Mesenteric fat pad (tissue), 1 donor: ENCODE measurements around the gene C1QTNF5. TPM values are rescaled to one million over a fixed set of nuclear protein-coding genes. Genes with fewer than 3 reads are reported as not detected.

Experiments used
- DNase-seq: peaks from one replicate; pipeline ENCODE4 v3.0.0-alpha.2; 2020; ENCODE audit warnings: low spot score
- total RNA-seq: library from RNA; stranded (reverse); fragmentation: NEBNext Ultra II Directional; extraction: Animal tissue kit (Norgen Biotek cat#: 25700); gene quantifications from one replicate; pipeline ENCODE4 v1.2.1, GENCODE V29; 2021
- donor health status: DM: yes; HTN: yes; CAD: no.

The C1QTNF5 gene
- total RNA-seq, 1 donor from 2014 or later, result 52.9 TPM

DNA sequence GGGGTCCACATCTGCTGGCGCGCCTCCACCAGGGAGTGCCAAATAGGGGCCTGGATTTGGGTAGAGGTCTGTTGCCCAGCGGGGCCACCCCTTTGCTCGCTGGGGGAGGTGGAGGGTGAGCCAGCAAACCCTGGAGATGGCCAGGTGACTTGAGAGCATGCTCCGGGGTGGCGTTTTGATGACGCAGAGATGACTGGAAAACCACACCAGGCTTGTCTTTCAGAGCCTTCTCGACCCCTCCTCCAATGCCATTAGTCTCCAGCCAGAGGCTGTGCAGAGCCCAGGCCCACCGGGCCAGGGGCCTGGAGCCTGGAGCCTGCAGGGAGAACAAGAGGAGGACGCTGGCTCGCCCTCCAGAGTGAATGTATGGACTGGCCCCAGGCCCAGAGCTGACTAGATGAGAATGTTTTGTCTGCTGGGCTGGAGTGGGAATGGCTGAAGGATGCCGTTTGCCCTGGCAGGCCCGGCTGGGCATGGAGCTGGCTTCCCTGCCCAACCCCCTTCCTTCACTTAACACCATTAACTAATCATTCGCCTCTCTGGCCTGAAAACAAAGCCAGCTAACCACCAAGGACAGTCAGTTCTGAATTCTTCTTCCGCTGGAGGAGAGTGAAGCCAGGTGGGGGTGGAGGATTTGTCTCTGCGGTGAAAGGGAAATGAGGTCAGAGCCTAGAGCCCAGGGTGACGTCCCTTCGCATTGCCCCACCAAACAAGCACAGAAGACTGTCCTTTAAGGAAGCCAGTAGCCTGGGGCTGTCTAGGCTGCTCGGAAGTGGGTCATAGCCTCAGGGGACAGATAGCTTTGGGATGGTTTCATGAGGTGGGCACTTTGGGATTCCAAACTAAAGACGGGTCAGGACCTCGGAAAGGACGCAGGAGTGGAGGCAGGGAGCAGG lies 22.2 kb downstream of the C1QTNF5 start:
- no peak for DNase-seq

DNA sequence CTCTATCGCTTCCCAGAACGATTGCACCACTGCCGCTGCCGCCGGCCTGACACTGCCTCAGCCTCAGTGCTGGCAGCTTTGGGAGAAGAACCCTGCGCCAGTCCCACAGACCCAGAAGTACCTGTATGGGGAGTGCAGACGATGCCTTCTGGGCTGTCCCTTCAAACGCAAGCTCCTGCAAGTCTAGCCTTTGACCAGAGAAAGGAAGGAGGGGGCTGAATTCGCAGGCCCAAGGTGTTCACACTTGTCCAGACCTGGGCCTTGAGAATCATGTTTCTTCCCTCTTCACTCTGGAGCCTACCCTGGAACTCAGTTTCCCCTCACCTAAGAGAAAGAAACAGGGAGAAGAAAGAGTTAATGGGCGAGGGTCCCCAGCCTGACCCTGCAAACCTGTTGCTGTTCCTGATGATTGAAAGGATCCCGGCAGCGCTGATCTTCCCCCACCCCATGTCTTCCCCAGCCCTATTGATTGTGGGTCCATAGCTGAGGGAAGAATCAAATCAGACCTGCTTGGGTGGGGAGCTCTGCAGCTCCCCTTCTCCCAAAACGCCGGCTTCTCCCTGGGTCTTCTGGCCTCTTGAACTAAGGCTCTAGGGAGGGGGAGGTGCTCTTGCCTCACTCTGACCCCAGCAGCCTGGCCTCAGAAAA lies 23.0 kb downstream of the C1QTNF5 start:
- no peak for DNase-seq

DNA sequence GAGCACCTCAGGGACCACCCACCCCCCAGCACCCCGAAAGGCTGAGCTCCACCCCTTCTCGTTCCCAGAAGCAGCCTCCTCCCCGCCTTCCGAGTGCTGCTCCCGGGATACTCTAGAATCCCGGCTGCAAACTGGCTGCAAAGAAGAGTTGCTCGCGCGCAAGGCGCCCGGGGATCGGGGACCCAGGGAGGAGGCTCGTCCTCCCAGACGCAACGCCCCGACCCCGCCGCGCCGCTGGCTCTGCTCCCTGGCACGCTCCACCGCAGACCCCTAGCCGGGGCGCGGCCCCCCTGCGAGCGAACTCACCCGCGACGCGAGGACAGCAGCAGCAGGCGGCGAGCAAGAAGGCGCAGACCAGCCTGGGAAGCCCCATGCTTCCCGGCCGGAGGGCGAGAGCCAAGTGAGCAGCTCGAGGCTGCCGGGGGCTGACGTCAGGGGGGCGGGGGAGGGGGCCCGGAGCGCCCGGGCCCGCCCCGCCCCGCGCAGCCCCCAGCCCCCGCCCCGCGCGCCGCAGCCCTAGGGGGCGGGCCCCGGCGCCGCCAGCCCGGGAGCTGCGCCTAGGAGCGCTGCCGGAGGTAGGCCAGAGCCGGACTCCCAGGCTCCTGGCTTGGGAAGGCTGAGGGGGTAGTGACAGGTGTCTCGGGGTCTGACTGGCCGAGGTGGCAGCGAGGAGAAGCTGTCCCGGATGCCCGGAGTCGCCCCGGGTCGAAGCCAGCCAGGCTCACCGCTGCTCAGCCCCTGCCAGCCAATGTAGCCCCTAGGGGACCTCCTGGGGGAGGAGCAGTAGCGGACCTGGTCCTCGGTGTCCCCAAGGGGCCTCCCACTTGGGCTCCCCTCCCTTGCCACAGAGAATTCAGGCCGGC lies 23.7 kb downstream of the C1QTNF5 start, which contains the start of gene MCAM:
Gene MCAM (minus strand): TSS at position 402 of the 863 bp plus-strand sequence. CDS start 29 bp downstream, at position 373.
- DNase-seq, result no peak

DNA sequence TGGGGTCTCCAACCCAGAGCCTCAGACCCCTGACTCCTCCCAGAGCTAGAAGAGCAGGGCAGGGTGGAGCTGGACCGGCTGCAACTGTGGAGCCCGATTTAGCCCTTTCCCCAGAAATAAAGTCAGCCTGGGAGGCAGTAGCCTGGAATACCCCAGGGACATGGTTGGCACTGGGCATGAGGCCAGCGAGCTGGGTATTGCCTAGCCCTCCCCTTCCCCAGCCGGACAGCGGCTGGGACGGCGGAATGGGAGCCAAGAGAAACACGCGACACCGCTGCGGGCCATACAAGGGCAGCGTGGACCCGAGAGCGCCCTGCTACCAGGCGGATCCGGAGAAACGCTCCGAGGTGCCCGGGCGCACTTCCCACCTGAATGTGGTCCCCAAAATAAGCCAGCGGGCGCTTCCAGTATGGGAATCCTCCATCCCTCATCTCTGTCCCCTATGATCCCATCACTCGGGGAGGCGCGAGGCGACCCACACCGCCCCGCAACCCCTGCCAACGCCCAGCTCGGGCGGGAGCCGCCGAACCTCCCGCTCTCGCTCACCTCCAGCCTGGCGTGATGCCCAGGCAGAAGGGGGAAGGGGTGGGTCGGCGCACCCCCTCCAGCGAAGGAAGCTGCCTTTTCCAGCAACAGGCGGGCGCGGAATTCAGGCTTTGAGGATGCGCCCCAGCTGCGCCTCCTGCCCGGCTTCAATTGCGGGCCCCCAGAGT lies 24.5 kb downstream of the C1QTNF5 start:
- DNase-seq, result no peak

DNA sequence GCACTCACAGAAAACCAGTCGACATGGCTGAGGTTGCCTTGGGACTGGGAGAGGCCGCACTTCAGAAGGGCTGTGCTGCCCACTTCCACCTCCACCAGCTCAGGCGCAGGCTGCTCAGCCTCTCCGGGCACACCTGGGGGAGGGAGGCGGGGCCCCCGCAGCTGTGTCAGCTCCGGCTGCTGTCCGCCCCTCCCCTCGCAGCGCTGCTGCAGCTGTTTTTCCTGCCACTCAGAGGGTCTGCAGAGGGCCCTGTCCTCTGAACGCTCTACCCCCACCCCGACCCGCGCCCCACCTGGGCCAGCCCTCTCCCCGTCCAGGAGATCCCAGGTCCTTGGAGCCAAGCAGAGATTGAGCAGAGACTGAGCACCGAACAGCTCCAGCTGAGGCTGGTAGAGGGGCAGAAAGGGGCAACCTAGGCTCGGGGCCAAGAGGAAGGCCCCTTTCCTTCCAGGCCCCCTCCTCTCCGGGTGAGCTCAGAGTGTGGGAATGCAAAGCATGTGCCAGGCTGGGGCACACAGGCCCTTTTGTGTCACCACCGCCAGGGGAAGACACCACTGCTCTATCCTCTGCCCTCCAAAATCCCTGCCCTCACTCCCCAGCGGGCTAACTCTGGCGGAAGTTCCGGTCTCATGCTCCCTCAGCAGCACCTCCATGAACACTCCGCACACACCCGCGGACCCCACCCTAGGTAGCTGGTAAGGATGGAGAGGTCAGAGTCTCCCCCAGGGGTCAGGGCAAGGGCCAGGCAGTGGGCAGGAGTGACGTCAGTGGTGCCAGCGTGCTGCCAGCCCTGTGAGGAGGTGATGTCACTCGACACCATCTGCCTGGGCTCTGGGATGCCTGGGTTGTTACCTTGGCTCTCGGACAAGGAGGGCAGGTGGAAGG lies 25.3 kb downstream of the C1QTNF5 start:
- DNase-seq, result no peak

DNA sequence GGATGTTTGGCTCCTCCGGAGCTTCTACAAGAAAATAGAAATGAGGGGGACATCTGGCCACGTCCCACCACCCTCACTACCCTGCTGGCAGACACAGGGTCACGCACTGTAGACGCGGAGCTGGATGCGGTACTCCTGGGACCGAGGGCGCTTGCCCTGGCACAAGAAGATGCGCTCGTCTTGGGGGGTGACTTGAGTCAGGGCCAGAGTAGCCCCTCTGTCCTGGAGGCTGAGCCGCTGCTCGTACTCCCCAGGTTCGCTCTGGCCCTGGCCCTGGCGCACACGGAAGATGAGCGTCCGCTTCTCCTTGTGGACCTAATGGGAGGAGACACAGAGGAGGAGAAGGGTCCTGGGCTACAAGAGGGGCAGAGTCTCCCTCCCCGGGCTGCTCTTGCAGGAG lies 26.0 kb downstream of the C1QTNF5 start:
- no peak for DNase-seq

DNA sequence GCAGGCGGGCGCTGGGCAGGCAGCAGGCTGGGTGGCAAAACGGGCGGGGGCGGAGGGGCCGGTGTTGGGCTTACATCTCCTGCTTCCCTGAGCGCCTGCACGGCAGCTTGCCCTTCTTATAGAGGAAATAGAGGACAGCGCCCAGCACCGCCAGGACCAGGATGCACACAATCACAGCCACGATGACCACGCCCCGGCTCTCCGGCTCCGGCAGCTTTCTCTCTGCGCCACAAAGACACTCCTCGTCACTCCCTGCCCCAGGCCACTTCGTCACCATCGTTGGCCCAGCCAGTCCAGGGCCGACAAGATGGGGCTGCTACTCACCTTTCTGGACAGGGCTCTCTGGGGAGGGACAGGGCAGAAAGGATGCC lies 30.0 kb downstream of the C1QTNF5 start:
- no peak for DNase-seq

DNA sequence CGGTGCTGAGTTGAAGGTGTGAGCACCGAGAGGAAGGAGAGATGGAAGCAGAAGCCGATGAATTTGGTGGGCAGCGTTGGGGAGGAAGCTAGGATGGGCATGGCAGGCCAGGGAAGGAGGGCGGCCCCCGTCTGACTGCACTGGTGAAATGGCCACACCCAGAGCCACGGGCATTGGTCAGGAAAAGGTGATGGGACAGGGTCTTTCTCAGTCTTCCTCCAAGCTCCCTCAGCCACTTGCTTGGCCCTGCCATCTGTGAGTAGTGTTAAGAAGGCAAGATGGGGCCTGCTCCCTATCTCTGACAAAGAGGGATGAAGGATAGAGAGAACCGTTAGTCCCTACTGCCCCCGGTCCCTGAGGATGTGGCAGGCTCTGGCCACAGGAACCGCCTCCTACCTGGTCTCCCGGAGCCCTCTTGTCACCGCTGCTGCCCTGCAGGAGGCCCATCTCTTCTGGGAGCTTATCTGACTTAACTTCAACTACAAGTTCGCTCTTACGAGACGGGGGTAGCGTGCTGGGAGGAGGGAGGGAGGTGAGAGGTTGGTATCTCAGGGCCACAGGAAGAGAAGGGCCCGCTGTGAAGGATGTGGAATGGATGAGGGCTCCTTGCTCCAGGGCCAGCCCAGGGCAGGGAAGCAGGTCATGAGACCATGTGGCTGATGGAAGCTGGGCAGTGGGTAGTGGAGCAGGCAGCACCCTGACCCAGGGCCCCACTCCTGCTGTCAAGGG lies 30.6 kb downstream of the C1QTNF5 start:
- no peak for DNase-seq

DNA sequence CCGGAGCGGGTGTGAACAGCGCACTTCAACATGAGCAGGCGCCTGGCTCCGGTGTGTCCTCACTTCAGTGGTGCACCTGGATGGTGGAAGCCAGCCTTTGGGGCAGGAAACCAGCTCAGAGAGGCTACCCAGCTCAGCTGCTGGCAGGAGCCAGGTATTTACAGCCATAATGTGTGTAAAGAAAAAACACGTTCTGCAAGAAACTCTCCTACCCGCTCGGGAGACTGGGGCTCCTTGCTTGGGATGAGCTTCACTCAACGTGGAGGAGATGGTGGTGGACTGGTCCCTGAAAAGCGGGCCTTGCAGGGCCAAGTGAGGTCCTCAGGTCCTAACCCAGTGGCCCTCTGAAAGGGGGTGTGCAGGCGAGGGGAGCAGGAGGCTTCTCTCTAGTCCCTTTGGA lies 31.3 kb downstream of the C1QTNF5 start:
- DNase-seq, result no peak

DNA sequence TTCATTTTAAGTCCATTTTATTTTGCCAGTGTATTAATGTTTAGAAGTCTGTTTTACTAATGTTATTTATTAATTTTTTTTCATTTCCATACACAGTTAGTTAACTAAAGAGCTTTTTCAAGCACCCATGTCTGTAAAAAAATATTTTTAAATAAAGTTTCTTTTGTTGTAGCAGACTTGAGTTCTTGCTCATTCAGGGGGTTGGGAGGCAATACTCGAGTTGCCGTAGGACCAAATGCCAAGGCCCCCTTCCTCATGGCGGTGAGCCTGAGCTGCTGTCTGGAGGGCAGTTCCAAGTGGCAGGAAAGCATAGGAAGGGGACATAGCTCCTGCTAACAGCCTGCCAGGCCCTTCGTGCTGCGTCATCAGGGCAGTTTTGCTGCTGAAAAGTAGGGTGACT lies 32.7 kb downstream of the C1QTNF5 start:
- DNase-seq, result no peak

DNA sequence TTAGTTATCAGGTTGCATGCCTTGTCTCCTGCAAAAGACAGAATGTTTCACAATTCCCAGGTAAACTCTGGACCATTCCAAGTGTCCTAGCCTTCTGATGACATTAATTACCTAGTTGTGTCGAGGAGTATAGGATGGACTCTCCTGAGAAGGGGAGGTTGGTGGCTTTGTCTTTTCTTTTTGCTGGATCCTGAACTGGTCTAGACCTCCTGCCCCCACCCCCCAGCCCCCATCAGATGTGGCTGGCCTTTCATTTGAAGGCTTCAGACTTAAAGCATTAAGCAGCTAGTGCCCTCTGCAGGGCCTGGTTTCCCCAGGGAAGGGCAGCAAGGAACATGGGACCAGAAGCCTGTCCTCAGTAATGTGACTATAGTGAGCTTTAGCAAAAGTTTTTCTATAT lies 33.5 kb downstream of the C1QTNF5 start:
- DNase-seq, result no peak

DNA sequence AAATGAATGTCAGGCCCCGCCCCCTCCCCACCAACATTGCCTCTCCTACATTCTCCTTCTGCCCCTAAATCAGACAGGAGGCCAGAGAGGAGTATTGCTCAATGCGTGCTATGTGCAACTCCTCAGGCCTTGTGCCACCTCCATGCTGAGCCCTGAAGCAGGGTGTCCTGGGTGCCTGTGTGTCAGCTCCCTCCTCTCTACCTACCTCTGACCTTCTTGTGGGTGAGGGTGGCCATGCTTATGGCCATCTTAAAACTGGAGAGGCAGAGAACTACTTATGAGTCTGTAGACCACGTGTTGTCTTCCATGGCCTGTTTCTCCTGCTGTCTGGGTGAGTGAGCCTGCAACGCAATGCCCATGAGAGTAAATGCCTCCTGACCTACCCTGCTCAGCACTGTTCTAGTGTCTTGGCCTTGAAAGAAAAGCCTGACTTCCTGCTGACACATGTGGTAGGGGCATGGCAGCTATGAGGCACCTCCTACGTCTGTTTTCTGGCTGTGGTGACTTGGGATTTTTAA lies 34.3 kb downstream of the C1QTNF5 start:
- DNase-seq, result no peak

DNA sequence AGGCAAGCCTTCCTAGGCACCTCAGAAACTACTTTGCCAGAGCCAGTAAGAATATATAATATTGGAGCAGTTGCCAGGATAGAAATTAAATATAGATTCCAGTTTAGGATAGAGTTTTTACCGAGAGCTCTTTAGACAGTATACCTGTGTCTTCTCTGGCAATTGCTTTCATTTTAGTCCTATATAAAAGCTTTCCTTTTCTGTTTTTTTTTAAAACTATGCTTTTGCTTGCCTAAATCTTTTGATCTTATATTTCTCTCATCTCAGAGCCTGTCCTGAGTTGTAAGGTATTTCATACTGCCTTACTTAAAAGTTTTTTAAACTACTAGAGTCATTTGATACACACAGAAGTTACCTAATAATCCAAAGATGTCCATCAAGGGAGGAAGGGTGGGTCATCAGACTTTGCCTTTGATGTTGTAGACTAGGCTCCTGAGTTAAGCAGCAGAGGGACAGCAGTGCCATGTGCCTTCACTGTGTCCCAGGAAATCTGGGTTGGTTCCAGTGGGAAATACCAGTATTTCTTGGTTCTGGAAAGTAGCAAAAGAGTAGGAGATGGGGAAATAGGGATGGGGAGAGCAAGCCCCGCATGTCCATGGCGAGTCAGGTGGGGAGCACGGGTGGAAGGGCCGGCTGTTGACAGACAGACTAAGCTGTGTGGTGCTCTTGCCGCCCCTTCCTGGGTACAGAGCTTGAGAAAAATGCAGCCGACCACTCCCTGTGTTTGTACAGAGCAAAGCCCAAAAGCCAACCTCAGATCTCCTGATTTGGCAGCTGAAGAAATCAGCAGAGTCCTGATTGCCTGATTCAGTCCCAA lies 34.9 kb downstream of the C1QTNF5 start:
- no peak for DNase-seq

DNA sequence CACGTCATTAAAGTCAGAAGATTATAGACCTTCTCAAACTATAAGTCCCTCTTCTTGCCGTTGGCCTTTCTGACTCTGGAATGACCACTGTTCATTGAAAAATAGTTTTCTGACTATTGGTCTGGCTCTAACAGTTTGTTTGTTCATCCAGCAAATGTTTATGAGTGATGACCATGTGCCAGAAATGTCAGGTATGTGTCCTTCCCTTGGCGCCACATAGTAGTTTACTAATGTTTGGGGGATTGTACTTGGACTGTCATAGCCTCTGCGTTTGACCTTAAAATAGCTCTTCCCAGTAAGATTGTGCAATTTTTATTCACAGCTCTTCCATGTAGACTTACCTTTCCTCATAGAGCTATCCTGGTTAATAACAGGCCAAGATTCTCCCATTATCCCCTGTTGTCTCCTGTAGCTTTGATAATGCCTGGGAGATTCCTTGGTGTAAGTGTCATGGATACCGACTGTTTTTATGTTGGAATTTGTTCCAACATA lies 37.4 kb downstream of the C1QTNF5 start:
- no peak for DNase-seq

DNA sequence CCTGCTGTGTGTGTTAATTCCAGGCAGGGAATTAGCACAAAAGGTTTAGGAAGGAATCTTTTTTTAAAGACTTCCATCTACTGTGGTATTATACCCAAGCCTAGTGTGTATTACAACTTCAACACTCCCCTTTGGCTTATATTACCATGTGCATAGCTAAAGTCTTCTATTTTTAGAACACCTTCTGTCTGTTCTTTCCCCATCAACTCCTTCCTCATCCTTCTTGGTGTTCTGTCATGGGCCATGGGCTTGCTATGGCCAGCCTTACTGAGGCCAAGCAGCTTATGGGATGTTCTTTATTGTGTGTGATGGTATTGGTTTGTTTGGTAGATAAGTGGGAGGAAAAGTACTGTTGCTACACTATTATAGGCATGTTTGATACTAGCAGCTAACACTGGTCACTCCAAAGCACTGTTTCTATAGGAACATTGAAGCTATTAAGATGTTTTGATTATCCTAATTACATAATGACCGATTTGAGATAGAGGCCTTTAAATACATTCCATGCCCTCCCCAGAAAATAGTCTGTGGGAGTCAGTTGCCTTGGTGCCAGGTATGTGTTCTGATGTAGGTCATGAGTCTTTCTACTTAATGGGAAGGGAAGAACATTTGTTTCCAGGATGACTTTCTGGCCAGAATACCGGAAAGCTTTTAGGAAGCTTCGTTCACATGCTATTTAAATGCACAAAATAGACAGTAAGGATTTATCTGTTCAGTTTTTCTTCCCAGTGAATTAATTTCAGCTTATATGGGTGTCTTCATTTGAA lies 40.3 kb downstream of the C1QTNF5 start:
- DNase-seq, result no peak

DNA sequence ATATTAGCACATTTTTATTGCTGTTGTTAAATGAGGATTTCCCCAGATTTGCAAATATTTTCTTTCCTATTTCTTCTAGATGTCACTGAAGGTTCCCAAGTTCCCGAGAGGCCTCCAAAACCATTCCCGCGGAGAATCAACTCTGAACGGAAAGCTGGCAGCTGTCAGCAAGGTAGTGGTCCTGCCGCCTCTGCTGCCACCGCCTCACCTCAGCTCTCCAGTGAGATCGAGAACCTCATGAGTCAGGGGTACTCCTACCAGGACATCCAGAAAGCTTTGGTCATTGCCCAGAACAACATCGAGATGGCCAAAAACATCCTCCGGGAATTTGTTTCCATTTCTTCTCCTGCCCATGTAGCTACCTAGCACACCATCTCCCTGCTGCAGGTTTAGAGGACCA lies 41.3 kb downstream of the C1QTNF5 start:
- no peak for DNase-seq

DNA sequence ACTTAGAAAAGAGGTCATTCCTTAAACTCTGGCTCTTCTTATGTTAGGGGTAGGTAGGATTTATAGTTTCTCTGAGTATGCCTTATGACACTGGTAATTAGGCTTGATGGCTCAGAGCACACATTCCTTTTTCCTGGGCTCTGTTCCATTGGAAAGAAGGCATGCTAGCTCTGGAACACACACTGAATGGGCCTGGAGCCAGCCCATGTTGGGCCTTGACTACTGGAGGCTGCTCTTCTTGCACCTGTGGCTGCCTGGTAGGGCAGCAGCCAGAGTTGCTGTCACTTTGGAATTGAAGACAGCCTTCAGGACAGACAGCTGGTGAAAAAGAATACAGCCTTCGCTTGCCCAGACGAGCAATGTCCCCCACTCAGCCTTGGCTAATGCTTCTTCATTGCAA lies 42.0 kb downstream of the C1QTNF5 start:
- no peak for DNase-seq
